ENCODE data around the gene FUT6.

Gene FUT6

DNA sequence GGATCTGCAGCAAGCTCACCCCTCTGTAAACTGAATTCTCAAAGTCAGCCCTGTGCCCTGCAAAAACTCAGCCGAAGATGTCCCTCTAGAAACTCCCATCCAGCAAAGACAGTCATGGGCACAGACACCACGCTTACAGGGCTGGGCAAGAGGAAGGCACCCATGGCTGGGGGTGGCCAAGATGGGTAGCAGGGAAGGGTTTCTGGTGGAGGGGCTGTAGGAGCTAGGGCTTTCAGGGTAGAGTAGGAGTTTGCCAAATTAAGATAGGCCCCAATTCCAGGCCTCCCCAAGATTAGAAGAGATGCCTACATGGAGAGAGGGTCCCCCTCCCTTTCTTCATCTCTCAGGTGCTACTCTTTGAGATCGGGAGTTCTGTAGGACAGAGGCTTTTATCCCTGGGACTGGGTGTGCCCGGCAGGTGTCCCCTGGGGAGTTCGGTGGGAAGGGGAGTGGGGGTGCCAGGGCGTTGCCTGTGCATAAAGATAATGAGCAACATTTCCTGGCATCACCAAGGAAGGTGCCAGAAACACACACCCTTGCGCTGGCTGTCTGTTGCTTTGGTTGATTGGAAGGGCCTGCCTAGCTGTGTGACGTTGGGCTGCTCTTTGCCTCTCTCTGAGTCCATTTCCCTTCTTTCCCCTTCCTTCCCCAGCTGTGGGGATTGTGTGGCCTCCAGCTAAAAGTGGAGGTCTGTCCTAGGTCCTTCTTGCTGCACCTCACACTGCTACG, 25.2 kb downstream of the FUT6 start:
- H3K9ac ChIP-seq (ENCODE audit: insufficient read length, low read depth), result peak overlapping the region; percentile 32
- peaks cover 15% of the 10 kb centered on the region for H3K4me1 ChIP-seq (ENCODE audit: insufficient read depth, insufficient read length)
- H3K4me3 ChIP-seq (ENCODE audit: insufficient read length, low read depth), result no peak overlapping the region
- no peak for DNase-seq (ENCODE audit: low read depth, low spot score)
- TF ChIP-seq SUZ12 (IDR thresholded peaks at IDR 0.05; ENCODE audit: extremely low read depth, insufficient read depth, insufficient read length), result no peak
- TF ChIP-seq ZNF274 (IDR thresholded peaks at IDR 0.05; ENCODE audit: low read depth, low read length), result no peak
- TF ChIP-seq YY1 (IDR thresholded peaks at IDR 0.05; ENCODE audit: insufficient read depth, insufficient read length), result no peak
- no peaks in the 10 kb centered on the region for H3K9me3 ChIP-seq (ENCODE audit: insufficient read depth, low read length)
- no peaks in the 10 kb centered on the region for H3K27me3 ChIP-seq (ENCODE audit: insufficient read depth, insufficient read length)
- no peaks in the 10 kb centered on the region for H3K36me3 ChIP-seq (ENCODE audit: insufficient read depth, insufficient read length, low read length)

DNA sequence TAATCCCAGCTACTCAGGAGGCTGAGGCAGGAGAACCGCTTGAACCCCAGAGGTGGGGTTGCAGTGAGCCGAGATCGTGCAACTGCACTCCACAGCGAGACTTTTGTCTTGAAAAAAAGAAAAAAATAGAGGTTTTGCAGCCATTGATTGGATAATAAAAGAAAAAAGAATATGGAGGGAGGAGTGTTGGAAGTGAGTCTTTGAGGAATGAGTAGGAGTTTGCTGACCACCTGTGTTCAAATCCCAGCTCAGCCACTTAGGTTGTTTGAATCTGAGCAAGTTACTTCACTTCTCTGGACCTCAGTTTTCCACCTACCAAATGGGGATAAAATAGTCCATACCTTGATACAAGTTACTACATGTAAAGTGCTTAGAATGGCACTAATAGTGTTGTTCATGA, 28.4 kb downstream of the FUT6 start:
- no peak overlapping the region for H3K9ac ChIP-seq (ENCODE audit: insufficient read length, low read depth)
- no peak for DNase-seq (ENCODE audit: low read depth, low spot score)
- no peaks in the 10 kb centered on the region for H3K36me3 ChIP-seq (ENCODE audit: insufficient read depth, insufficient read length, low read length)
- no peak for TF ChIP-seq ZNF274 (IDR thresholded peaks at IDR 0.05; ENCODE audit: low read depth, low read length)
- no peak for TF ChIP-seq YY1 (IDR thresholded peaks at IDR 0.05; ENCODE audit: insufficient read depth, insufficient read length)
- TF ChIP-seq SUZ12 (IDR thresholded peaks at IDR 0.05; ENCODE audit: extremely low read depth, insufficient read depth, insufficient read length), result no peak
- H3K9me3 ChIP-seq (ENCODE audit: insufficient read depth, low read length), result no peaks in the 10 kb centered on the region
- no peak overlapping the region for H3K4me3 ChIP-seq (ENCODE audit: insufficient read length, low read depth)
- peaks cover 24% of the 10 kb centered on the region for H3K4me1 ChIP-seq (ENCODE audit: insufficient read depth, insufficient read length)
- peaks cover 3% of the 10 kb centered on the region for H3K27me3 ChIP-seq (ENCODE audit: insufficient read depth, insufficient read length)

DNA sequence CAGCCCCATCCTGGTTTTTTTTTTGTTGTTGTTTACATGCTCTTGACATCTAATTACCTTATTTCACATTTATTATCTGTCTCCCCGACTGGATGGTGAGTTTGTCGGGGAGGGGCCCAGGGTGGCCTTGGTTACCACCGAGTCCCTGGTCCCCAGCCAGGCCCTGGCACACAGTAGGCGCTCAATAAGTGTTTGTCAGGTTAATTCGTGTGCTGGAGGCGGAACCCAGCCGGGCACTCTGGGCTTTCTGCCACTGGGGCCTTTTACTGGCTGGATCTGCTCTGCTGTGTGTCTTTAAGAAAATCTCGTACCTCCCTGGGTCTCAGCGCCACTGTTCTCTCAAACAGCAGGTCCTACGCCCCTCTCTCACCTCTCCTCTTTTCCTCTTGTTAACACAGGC, 30.0 kb downstream of the FUT6 start:
- Histone ChIP-seq H3K27me3 (ENCODE audit: insufficient read depth, insufficient read length) (peaks cover 7% of the 10 kb centered on the region), H3K9me3 (ENCODE audit: insufficient read depth, low read length) (no peaks in the 10 kb centered on the region), H3K9ac (ENCODE audit: insufficient read length, low read depth) (peak overlapping the region; percentile 10), H3K4me1 (ENCODE audit: insufficient read depth, insufficient read length) (peaks cover 18% of the 10 kb centered on the region), H3K36me3 (ENCODE audit: insufficient read depth, insufficient read length, low read length) (no peaks in the 10 kb centered on the region), H3K4me3 (ENCODE audit: insufficient read length, low read depth) (no peak overlapping the region)
- TF ChIP-seq ZNF274 (IDR thresholded peaks at IDR 0.05; ENCODE audit: low read depth, low read length), result no peak
- no peak for TF ChIP-seq YY1 (IDR thresholded peaks at IDR 0.05; ENCODE audit: insufficient read depth, insufficient read length)
- TF ChIP-seq SUZ12 (IDR thresholded peaks at IDR 0.05; ENCODE audit: extremely low read depth, insufficient read depth, insufficient read length), result no peak
- no peak for DNase-seq (ENCODE audit: low read depth, low spot score)

DNA sequence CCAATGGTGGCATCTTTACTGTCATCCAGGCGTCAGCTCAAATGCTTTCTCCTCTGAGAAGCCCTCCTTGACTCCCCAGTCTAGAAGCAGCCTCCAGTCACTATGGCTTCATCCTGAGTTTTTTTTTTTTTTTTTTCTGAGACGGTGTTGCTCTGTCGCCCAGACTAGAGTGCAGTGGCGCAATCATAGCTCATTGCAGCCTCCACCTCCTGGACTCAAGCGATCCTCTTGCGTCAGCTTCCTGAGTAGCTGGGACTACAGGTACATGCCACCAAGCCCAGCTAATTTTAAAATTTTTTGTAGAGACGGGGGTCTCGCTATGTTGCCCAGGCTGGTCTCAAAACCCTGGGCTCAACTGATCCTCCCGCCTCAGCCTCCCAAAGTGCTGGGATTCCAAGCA, 30.4 kb downstream of the FUT6 start:
- Histone ChIP-seq H3K4me3 (ENCODE audit: insufficient read length, low read depth) (no peak overlapping the region), H3K4me1 (ENCODE audit: insufficient read depth, insufficient read length) (peaks cover 19% of the 10 kb centered on the region)

DNA sequence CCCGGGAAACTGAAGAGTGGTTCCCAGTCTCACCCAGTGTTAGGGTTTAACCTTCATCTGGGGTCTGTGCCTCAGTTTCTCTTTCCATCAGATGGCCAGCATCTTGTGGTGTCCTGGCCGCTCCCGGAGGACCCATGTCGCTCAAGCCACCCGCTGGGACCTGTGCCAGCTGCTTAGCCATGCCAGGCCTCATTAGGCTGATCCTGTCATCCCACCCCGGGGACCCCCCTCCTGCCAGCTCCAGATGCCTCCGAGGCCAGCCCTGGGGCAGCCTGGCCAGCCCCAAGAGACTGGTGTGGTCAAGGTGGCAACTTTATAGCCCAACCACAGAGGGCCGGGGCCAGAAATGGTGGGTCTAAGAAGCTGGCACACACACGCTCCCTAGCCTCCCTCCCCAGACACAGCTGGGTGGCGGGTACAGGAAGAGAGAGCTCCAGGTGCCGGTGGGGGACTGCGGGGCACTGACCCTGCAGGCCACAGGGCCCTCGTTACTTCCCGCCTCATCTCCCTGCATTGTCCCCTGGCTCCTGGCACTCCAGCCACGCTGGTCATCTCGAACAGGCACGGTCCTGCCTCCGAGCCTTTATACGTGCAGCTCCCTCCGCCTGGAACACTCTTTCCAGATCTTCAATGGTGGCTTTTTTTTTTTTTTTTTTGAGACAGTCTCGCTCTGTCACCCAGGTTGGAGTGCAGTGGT, 31.2 kb downstream of the FUT6 start:
- TF ChIP-seq ZNF274 (IDR thresholded peaks at IDR 0.05; ENCODE audit: low read depth, low read length) (no peak), YY1 (IDR thresholded peaks at IDR 0.05; ENCODE audit: insufficient read depth, insufficient read length) (no peak), SUZ12 (IDR thresholded peaks at IDR 0.05; ENCODE audit: extremely low read depth, insufficient read depth, insufficient read length) (no peak)
- peaks cover 24% of the 10 kb centered on the region for H3K4me1 ChIP-seq (ENCODE audit: insufficient read depth, insufficient read length)
- no peaks in the 10 kb centered on the region for H3K9me3 ChIP-seq (ENCODE audit: insufficient read depth, low read length)
- no peak overlapping the region for H3K4me3 ChIP-seq (ENCODE audit: insufficient read length, low read depth)
- no peak for DNase-seq (ENCODE audit: low read depth, low spot score)
- no peaks in the 10 kb centered on the region for H3K36me3 ChIP-seq (ENCODE audit: insufficient read depth, insufficient read length, low read length)
- no peak overlapping the region for H3K9ac ChIP-seq (ENCODE audit: insufficient read length, low read depth)
- peaks cover 13% of the 10 kb centered on the region for H3K27me3 ChIP-seq (ENCODE audit: insufficient read depth, insufficient read length)

More for the DNA sequence above, 30.4 kb downstream of the FUT6 start:
- Histone ChIP-seq H3K9me3 (ENCODE audit: insufficient read depth, low read length) (no peaks in the 10 kb centered on the region), H3K27me3 (ENCODE audit: insufficient read depth, insufficient read length) (peaks cover 7% of the 10 kb centered on the region), H3K9ac (ENCODE audit: insufficient read length, low read depth) (no peak overlapping the region), H3K36me3 (ENCODE audit: insufficient read depth, insufficient read length, low read length) (no peaks in the 10 kb centered on the region)
- no peak for TF ChIP-seq ZNF274 (IDR thresholded peaks at IDR 0.05; ENCODE audit: low read depth, low read length)
- TF ChIP-seq SUZ12 (IDR thresholded peaks at IDR 0.05; ENCODE audit: extremely low read depth, insufficient read depth, insufficient read length), result no peak
- TF ChIP-seq YY1 (IDR thresholded peaks at IDR 0.05; ENCODE audit: insufficient read depth, insufficient read length), result no peak
- DNase-seq (ENCODE audit: low read depth, low spot score), result no peak

DNA sequence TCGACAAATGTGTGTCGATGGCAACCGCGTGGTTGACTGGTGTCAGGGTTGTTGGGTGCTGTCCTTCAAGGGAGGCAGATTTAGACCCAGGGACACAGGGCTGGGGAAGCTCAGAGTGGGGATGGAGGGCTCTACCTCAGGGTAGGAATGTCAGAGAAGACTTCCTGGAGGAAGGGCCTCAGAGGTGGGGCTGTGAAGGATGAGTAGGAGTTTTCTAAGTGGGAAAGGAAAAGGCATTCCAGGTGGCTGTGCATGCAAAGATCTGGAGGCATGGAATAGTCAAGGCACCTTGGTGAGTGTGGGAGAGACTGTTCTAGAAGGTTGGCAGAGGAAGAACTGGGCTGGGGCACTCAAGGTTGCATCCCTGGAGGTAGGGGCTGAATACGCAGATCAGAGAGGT, 32.6 kb downstream of the FUT6 start:
- no peak for DNase-seq (ENCODE audit: low read depth, low spot score)
- peak overlapping the region; percentile 47 for H3K9ac ChIP-seq (ENCODE audit: insufficient read length, low read depth)
- TF ChIP-seq ZNF274 (IDR thresholded peaks at IDR 0.05; ENCODE audit: low read depth, low read length) (no peak), YY1 (IDR thresholded peaks at IDR 0.05; ENCODE audit: insufficient read depth, insufficient read length) (no peak), SUZ12 (IDR thresholded peaks at IDR 0.05; ENCODE audit: extremely low read depth, insufficient read depth, insufficient read length) (no peak)
- H3K27me3 ChIP-seq (ENCODE audit: insufficient read depth, insufficient read length), result peaks cover 15% of the 10 kb centered on the region
- H3K9me3 ChIP-seq (ENCODE audit: insufficient read depth, low read length), result no peaks in the 10 kb centered on the region
- H3K36me3 ChIP-seq (ENCODE audit: insufficient read depth, insufficient read length, low read length), result no peaks in the 10 kb centered on the region
- peaks cover 20% of the 10 kb centered on the region for H3K4me1 ChIP-seq (ENCODE audit: insufficient read depth, insufficient read length)
- H3K4me3 ChIP-seq (ENCODE audit: insufficient read length, low read depth), result no peak overlapping the region

DNA sequence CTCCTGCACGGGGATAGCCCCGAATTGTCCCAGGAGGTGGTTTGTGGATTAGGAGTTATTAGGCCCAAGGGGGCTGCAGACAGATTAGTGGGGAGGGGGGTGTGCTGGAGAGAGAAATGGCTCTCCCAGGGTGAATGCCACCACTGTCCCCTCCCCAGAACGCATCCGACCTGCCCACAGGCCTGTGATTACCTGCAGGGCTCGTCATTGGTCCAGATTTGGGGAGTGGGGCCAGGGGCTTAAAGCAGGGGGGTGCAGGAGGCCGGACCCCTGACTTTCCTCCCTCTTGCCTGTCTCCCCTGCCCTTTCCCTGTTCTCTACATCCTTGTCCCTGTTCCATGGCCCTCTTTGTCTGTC, 33.4 kb downstream of the FUT6 start:
- Histone ChIP-seq H3K9ac (ENCODE audit: insufficient read length, low read depth) (peak overlapping the region; percentile 81), H3K27me3 (ENCODE audit: insufficient read depth, insufficient read length) (peaks cover 15% of the 10 kb centered on the region), H3K36me3 (ENCODE audit: insufficient read depth, insufficient read length, low read length) (no peaks in the 10 kb centered on the region), H3K9me3 (ENCODE audit: insufficient read depth, low read length) (no peaks in the 10 kb centered on the region), H3K4me3 (ENCODE audit: insufficient read length, low read depth) (peak overlapping the region; percentile 53), H3K4me1 (ENCODE audit: insufficient read depth, insufficient read length) (peaks cover 22% of the 10 kb centered on the region)
- DNase-seq (ENCODE audit: low read depth, low spot score), result no peak
- no peak for TF ChIP-seq YY1 (IDR thresholded peaks at IDR 0.05; ENCODE audit: insufficient read depth, insufficient read length)
